Osteoblast (primary cell): Measurements from ENCODE around the gene CELSR2. TPM values are rescaled to one million over a fixed set of nuclear protein-coding genes. Genes with fewer than 3 reads are reported as not detected.

Experiments used
- DNase-seq: peaks from one replicate; pipeline ENCODE4 v3.0.0; 2011; ENCODE audit warnings: low spot score, mixed read lengths; ENCODE audit not compliant: insufficient read length; ENCODE audit errors: missing footprints
- H2AFZ ChIP-seq: 2 replicates; pipeline ENCODE4 v1.6.0; 2011; ENCODE audit warnings: mild to moderate bottlenecking, low read length
- H3K27ac ChIP-seq: 2 replicates; pipeline ENCODE4 v1.5.1; 2011; ENCODE audit warnings: mild to moderate bottlenecking, low read depth, low read length, moderate library complexity
- H3K27me3 ChIP-seq: 2 replicates; pipeline ENCODE4 v1.6.0; 2012; ENCODE audit warnings: mild to moderate bottlenecking, control low read depth, inconsistent platforms, low read length, moderate library complexity; ENCODE audit not compliant: insufficient read depth
- H3K36me3 ChIP-seq: 2 replicates; pipeline ENCODE4 v1.5.1; 2011; ENCODE audit warnings: mild to moderate bottlenecking, low read length, control low read depth, moderate library complexity; ENCODE audit not compliant: insufficient read depth
- H3K4me1 ChIP-seq: 2 replicates; pipeline ENCODE4 v1.5.1; 2011; ENCODE audit warnings: mild to moderate bottlenecking, low read length, control low read depth, moderate library complexity; ENCODE audit not compliant: insufficient read depth
- H3K4me2 ChIP-seq: 2 replicates; pipeline ENCODE4 v1.6.0; 2011; ENCODE audit warnings: mild to moderate bottlenecking, low read length; ENCODE audit not compliant: insufficient read depth
- H3K4me3 ChIP-seq: fragments of 200-600 bp; sonication (generic); 3 replicates; pipeline ENCODE4 v1.5.1; 2012; ENCODE audit warnings: mild to moderate bottlenecking, low read length, inconsistent platforms; ENCODE audit not compliant: insufficient read depth
- H3K79me2 ChIP-seq: 2 replicates; pipeline ENCODE4 v1.6.0; 2012; ENCODE audit warnings: mild to moderate bottlenecking, low read length, control low read depth, inconsistent platforms; ENCODE audit not compliant: insufficient read depth
- H3K9me3 ChIP-seq: 2 replicates; pipeline ENCODE4 v1.5.1; 2011; ENCODE audit warnings: low read depth, low read length, control low read depth
- H4K20me1 ChIP-seq: 2 replicates; pipeline ENCODE4 v1.6.0; 2012; ENCODE audit warnings: mild to moderate bottlenecking, low read length, control low read depth; ENCODE audit not compliant: insufficient read depth
- CTCF ChIP-seq: IDR thresholded peaks from 2 replicates; pipeline ENCODE4 v1.5.1; 2011; ENCODE audit warnings: mild to moderate bottlenecking, low read depth, low read length, moderate library complexity; ENCODE audit errors: extremely low read depth
- total RNA-seq: library from RNA; depleted of rRNA; stranded (reverse); fragments of >200 nt; gene quantifications from 2 replicates; pipeline ENCODE4 v1.2.3, GENCODE V29; 2012

Gene CELSR2
- total RNA-seq, 1 donor = 1.4 TPM

- no peaks in the 10 kb centered on the region for H3K79me2 ChIP-seq
- H3K36me3 ChIP-seq = no peaks in the 10 kb centered on the region
Measured at GRCh38 chr1:109255097-109255651, 5.8 kb downstream of the CELSR2 start.

GRCh38 chr1:109255678-109256077 lies 6.3 kb downstream of the CELSR2 start:
- Histone ChIP-seq H3K79me2 (no peaks in the 10 kb centered on the region), H3K27me3 (no peaks in the 10 kb centered on the region), H3K9me3 (no peaks in the 10 kb centered on the region), H2AFZ (no peak overlapping the region), H3K27ac (no peak overlapping the region), H3K4me2 (no peak overlapping the region), H3K4me1 (peaks cover 14% of the 10 kb centered on the region), H3K36me3 (no peaks in the 10 kb centered on the region), H3K4me3 (no peak overlapping the region), H4K20me1 (no peaks in the 10 kb centered on the region)
- no peak for TF ChIP-seq CTCF
- no peak for DNase-seq

More at GRCh38 chr1:109255097-109255651, 5.8 kb downstream of the CELSR2 start:
- no peak overlapping the region for H3K4me3 ChIP-seq
- TF ChIP-seq CTCF = no peak
- peaks cover 14% of the 10 kb centered on the region for H3K4me1 ChIP-seq
- peak; percentile 90 for DNase-seq
- no peaks in the 10 kb centered on the region for H3K9me3 ChIP-seq
- H3K4me2 ChIP-seq = no peak overlapping the region
- no peaks in the 10 kb centered on the region for H3K27me3 ChIP-seq
- no peak overlapping the region for H2AFZ ChIP-seq
- no peaks in the 10 kb centered on the region for H4K20me1 ChIP-seq
- no peak overlapping the region for H3K27ac ChIP-seq

- no peak for TF ChIP-seq CTCF
- Histone ChIP-seq H2AFZ (no peak overlapping the region), H3K36me3 (no peaks in the 10 kb centered on the region), H3K4me1 (peaks cover 14% of the 10 kb centered on the region), H3K4me3 (no peak overlapping the region), H3K9me3 (no peaks in the 10 kb centered on the region), H4K20me1 (no peaks in the 10 kb centered on the region), H3K4me2 (no peak overlapping the region), H3K27ac (no peak overlapping the region), H3K27me3 (no peaks in the 10 kb centered on the region), H3K79me2 (no peaks in the 10 kb centered on the region)
- peak; percentile 73 for DNase-seq
Measured at GRCh38 chr1:109256085-109256484, 6.7 kb downstream of the CELSR2 start.

- Histone ChIP-seq H3K27ac (no peak overlapping the region), H2AFZ (no peak overlapping the region), H3K36me3 (no peaks in the 10 kb centered on the region), H3K79me2 (no peaks in the 10 kb centered on the region), H3K4me1 (peaks cover 14% of the 10 kb centered on the region), H3K9me3 (no peaks in the 10 kb centered on the region), H3K4me3 (no peak overlapping the region), H3K4me2 (no peak overlapping the region), H4K20me1 (no peaks in the 10 kb centered on the region), H3K27me3 (no peaks in the 10 kb centered on the region)
- peak; percentile 89 for DNase-seq
- no peak for TF ChIP-seq CTCF
Measured at GRCh38 chr1:109256971-109257681, 7.8 kb downstream of the CELSR2 start.
